ENCODE results near the gene PLPP6. TPM values are rescaled to one million over a fixed set of nuclear protein-coding genes. Genes with fewer than 3 reads are reported as not detected.
A peak's percentile ranks its signal among the peaks of the same experiment; 100 is the strongest.

PLPP6 gene
- total and polyA plus RNA-seq, 4 donors = 9.4 to 15.1 (median 13.0) TPM

DNA sequence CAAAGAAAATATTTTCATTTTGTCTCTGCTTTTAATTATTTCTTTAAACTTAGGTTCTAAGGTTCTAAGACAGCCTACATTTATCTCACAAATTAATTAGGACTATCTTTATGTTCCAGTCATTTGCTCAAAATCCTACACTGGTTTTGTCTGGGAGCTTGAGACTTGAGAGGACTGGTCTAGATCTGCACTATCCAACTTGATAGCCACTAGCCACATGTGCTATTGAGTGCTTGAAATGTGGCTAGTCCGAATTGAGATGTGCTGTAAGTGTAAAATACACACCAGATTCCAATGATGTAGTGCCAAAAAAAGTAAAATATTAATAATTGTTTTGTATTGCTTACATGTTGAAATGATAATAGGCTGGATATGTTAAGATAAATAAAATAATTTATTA lies 24.5 kb downstream of the PLPP6 start:
- H3K36me3 ChIP-seq (ENCODE audit: control insufficient read depth, insufficient read depth, low read length) = peaks cover 7% of the 10 kb centered on the region
- no peak overlapping the region for H3K4me3 ChIP-seq (ENCODE audit: low read depth, low read length)
- DNase-seq (ENCODE audit: low read depth in 4 of 6, low spot score in 6 of 6) = no peak
- no peaks in the 10 kb centered on the region for H3K27me3 ChIP-seq (ENCODE audit: control insufficient read depth, insufficient read depth, low read length)
- H3K27ac ChIP-seq (ENCODE audit: low read depth, low read length) = no peak overlapping the region
- H3K4me1 ChIP-seq (ENCODE audit: control insufficient read depth, insufficient read depth, low read length) = no peaks in the 10 kb centered on the region
- no CpG with 5 or more reads among the region's 1 CpG for WGBS (ENCODE audit: insufficient coverage)
- H3K9me3 ChIP-seq (ENCODE audit: control insufficient read depth, insufficient read depth, low read length) = no peaks in the 10 kb centered on the region

DNA sequence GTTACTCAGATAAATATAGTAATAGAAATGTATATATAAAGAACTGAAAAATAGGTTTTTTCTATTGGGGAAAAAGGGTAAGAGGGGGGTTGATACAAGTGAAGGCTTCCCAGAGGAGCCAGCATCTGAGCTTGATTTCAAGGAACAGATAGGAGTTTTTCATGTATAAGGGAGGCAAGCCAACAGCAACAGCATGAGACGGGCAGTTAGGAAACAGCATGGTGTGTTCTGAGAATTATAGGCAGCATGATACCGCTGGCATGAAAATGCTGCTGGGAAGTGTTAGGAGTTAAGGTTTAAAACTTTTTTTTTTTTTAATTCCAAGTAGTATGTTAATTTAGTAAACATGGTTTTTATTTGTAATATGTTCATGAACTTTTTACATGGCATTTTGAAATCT lies 26.9 kb downstream of the PLPP6 start:
- H3K4me3 ChIP-seq (ENCODE audit: low read depth, low read length) = no peak overlapping the region
- DNase-seq (ENCODE audit: low read depth in 4 of 6, low spot score in 6 of 6) = peak in 1 of 6 donors; percentile 64
- H3K27me3 ChIP-seq (ENCODE audit: control insufficient read depth, insufficient read depth, low read length) = no peaks in the 10 kb centered on the region
- no peaks in the 10 kb centered on the region for H3K9me3 ChIP-seq (ENCODE audit: control insufficient read depth, insufficient read depth, low read length)
- no peaks in the 10 kb centered on the region for H3K4me1 ChIP-seq (ENCODE audit: control insufficient read depth, insufficient read depth, low read length)
- H3K27ac ChIP-seq (ENCODE audit: low read depth, low read length) = no peak overlapping the region
- WGBS (ENCODE audit: insufficient coverage) = 83% methylated on average over 1 of the region's 2 CpGs
- peaks cover 11% of the 10 kb centered on the region for H3K36me3 ChIP-seq (ENCODE audit: control insufficient read depth, insufficient read depth, low read length)

DNA sequence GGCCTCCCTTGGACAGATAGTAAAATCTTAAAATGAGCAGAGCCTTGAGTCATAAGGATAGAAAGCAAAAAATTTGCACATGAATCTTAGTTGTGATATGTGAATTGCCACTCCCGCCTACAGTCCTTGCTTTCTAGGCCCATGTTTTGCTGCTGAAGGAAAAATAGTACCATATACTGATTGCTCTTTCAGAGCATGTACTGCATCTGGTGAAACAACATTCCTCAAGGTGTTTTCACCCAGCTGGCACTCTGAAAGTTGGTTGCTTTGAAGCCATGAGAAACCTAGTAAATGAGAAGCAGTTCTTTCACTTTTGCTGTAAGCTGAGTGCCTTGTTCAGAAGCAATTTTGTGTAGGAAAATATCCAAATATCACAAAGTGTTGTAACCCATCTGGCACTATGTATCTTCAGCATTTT lies 27.6 kb downstream of the PLPP6 start:
- Histone ChIP-seq H3K36me3 (ENCODE audit: control insufficient read depth, insufficient read depth, low read length) (peaks cover 13% of the 10 kb centered on the region), H3K27ac (ENCODE audit: low read depth, low read length) (no peak overlapping the region), H3K9me3 (ENCODE audit: control insufficient read depth, insufficient read depth, low read length) (no peaks in the 10 kb centered on the region), H3K27me3 (ENCODE audit: control insufficient read depth, insufficient read depth, low read length) (no peaks in the 10 kb centered on the region), H3K4me3 (ENCODE audit: low read depth, low read length) (no peak overlapping the region), H3K4me1 (ENCODE audit: control insufficient read depth, insufficient read depth, low read length) (no peaks in the 10 kb centered on the region)
- peak in 1 of 6 donors; percentile 18 for DNase-seq (ENCODE audit: low read depth in 4 of 6, low spot score in 6 of 6)
- no CpG with 5 or more reads among the region's 1 CpG for WGBS (ENCODE audit: insufficient coverage)

DNA sequence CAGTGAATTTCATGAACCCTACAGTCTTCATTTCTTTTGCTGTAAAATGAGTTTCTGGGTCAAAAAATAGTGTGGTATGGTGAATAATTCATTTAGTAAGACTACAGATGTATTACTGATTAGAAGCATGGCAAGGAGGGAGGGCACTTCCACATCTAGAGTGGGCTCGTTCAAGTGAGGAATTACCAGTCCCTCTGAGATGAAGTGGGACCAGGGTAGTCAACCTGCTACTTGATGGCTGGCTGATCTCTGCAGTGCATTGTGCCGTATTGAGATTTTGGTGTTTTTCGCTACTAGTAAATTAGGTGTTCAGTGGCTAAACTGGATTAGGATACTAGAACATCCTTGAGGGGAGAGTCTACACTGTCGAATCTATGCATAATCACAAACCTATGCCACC lies 28.1 kb downstream of the PLPP6 start:
- no peaks in the 10 kb centered on the region for H3K9me3 ChIP-seq (ENCODE audit: control insufficient read depth, insufficient read depth, low read length)
- H3K27ac ChIP-seq (ENCODE audit: low read depth, low read length) = no peak overlapping the region
- no peaks in the 10 kb centered on the region for H3K4me1 ChIP-seq (ENCODE audit: control insufficient read depth, insufficient read depth, low read length)
- H3K27me3 ChIP-seq (ENCODE audit: control insufficient read depth, insufficient read depth, low read length) = no peaks in the 10 kb centered on the region
- no peak overlapping the region for H3K4me3 ChIP-seq (ENCODE audit: low read depth, low read length)
- no peak for DNase-seq (ENCODE audit: low read depth in 4 of 6, low spot score in 6 of 6)
- WGBS (ENCODE audit: insufficient coverage) = 94% methylated on average over 2 of the region's 4 CpGs
- peaks cover 11% of the 10 kb centered on the region for H3K36me3 ChIP-seq (ENCODE audit: control insufficient read depth, insufficient read depth, low read length)

GRCh38 chr9:4691795-4692194 lies 29.7 kb downstream of the PLPP6 start:
- Histone ChIP-seq H3K36me3 (ENCODE audit: control insufficient read depth, insufficient read depth, low read length) (peaks cover 10% of the 10 kb centered on the region), H3K27me3 (ENCODE audit: control insufficient read depth, insufficient read depth, low read length) (no peaks in the 10 kb centered on the region), H3K4me3 (ENCODE audit: low read depth, low read length) (no peak overlapping the region), H3K4me1 (ENCODE audit: control insufficient read depth, insufficient read depth, low read length) (no peaks in the 10 kb centered on the region), H3K9me3 (ENCODE audit: control insufficient read depth, insufficient read depth, low read length) (no peaks in the 10 kb centered on the region), H3K27ac (ENCODE audit: low read depth, low read length) (no peak overlapping the region)
- DNase-seq (ENCODE audit: low read depth in 4 of 6, low spot score in 6 of 6) = no peak
- no CpG with 5 or more reads among the region's 3 CpGs for WGBS (ENCODE audit: insufficient coverage)

GRCh38 chr9:4700091-4700490 lies 38.0 kb downstream of the PLPP6 start:
- Histone ChIP-seq H3K27ac (ENCODE audit: low read depth, low read length) (no peak overlapping the region), H3K36me3 (ENCODE audit: control insufficient read depth, insufficient read depth, low read length) (peaks cover 10% of the 10 kb centered on the region), H3K4me1 (ENCODE audit: control insufficient read depth, insufficient read depth, low read length) (no peaks in the 10 kb centered on the region), H3K9me3 (ENCODE audit: control insufficient read depth, insufficient read depth, low read length) (no peaks in the 10 kb centered on the region), H3K4me3 (ENCODE audit: low read depth, low read length) (no peak overlapping the region), H3K27me3 (ENCODE audit: control insufficient read depth, insufficient read depth, low read length) (no peaks in the 10 kb centered on the region)
- 100% methylated on average over 2 of the region's 3 CpGs for WGBS (ENCODE audit: insufficient coverage)
- DNase-seq (ENCODE audit: low read depth in 4 of 6, low spot score in 6 of 6) = no peak

GRCh38 chr9:4700932-4701331 lies 38.8 kb downstream of the PLPP6 start:
- no peaks in the 10 kb centered on the region for H3K27me3 ChIP-seq (ENCODE audit: control insufficient read depth, insufficient read depth, low read length)
- no peak overlapping the region for H3K27ac ChIP-seq (ENCODE audit: low read depth, low read length)
- no peaks in the 10 kb centered on the region for H3K9me3 ChIP-seq (ENCODE audit: control insufficient read depth, insufficient read depth, low read length)
- no peaks in the 10 kb centered on the region for H3K4me1 ChIP-seq (ENCODE audit: control insufficient read depth, insufficient read depth, low read length)
- peaks cover 6% of the 10 kb centered on the region for H3K36me3 ChIP-seq (ENCODE audit: control insufficient read depth, insufficient read depth, low read length)
- DNase-seq (ENCODE audit: low read depth in 4 of 6, low spot score in 6 of 6) = no peak
- H3K4me3 ChIP-seq (ENCODE audit: low read depth, low read length) = no peak overlapping the region
- WGBS (ENCODE audit: insufficient coverage) = no CpG with 5 or more reads among the region's 2 CpGs

DNA sequence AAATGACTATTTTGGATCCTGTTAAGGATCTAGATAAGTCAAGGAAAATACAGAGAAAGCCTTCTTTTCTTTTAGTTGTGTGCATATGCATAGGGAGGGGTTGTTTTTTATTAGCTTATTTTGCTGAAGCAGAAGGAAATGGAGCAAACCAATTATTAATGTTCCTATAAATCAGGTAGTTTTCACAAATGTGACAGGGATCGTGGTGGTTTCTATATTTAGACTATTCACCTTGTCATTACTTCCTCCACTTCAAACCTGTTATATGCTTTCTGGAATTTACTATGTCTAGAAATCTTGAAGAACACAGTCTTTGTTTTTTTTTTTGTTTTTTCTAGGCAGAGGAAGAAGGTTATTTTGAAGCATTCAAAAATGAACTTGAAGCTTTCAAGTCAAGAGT lies 39.4 kb downstream of the PLPP6 start:
- no CpG with 5 or more reads among the region's 1 CpG for WGBS (ENCODE audit: insufficient coverage)
- DNase-seq (ENCODE audit: low read depth in 4 of 6, low spot score in 6 of 6) = no peak

DNA sequence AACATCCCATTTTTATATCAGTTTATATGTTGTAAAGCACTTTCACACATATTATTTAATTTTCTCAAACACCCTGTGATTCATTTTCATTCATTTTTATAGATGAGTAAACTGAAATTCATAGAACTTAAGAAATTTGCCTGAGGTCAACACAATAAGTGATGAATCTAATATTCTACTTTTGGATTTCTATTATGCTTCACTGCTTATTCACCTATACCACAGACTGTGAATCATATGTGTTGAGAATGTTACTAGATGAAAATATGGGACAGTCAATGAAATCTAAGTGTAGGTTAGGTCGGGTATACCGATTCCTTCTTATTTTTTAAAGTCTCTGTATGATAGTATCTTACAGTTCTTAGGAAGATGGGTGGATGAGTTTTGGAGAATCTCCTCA lies 42.0 kb downstream of the PLPP6 start:
- DNase-seq (ENCODE audit: low read depth in 4 of 6, low spot score in 6 of 6) = no peak
- no peak overlapping the region for H3K27ac ChIP-seq (ENCODE audit: low read depth, low read length)
- no peaks in the 10 kb centered on the region for H3K4me1 ChIP-seq (ENCODE audit: control insufficient read depth, insufficient read depth, low read length)
- H3K27me3 ChIP-seq (ENCODE audit: control insufficient read depth, insufficient read depth, low read length) = no peaks in the 10 kb centered on the region
- no peak overlapping the region for H3K4me3 ChIP-seq (ENCODE audit: low read depth, low read length)
- no peaks in the 10 kb centered on the region for H3K9me3 ChIP-seq (ENCODE audit: control insufficient read depth, insufficient read depth, low read length)
- no CpG with 5 or more reads among the region's 2 CpGs for WGBS (ENCODE audit: insufficient coverage)
- H3K36me3 ChIP-seq (ENCODE audit: control insufficient read depth, insufficient read depth, low read length) = peaks cover 9% of the 10 kb centered on the region

More for the DNA sequence above, 39.4 kb downstream of the PLPP6 start:
- Histone ChIP-seq H3K36me3 (ENCODE audit: control insufficient read depth, insufficient read depth, low read length) (peaks cover 6% of the 10 kb centered on the region), H3K4me3 (ENCODE audit: low read depth, low read length) (no peak overlapping the region), H3K27ac (ENCODE audit: low read depth, low read length) (no peak overlapping the region), H3K9me3 (ENCODE audit: control insufficient read depth, insufficient read depth, low read length) (no peaks in the 10 kb centered on the region), H3K27me3 (ENCODE audit: control insufficient read depth, insufficient read depth, low read length) (no peaks in the 10 kb centered on the region), H3K4me1 (ENCODE audit: control insufficient read depth, insufficient read depth, low read length) (no peaks in the 10 kb centered on the region)

DNA sequence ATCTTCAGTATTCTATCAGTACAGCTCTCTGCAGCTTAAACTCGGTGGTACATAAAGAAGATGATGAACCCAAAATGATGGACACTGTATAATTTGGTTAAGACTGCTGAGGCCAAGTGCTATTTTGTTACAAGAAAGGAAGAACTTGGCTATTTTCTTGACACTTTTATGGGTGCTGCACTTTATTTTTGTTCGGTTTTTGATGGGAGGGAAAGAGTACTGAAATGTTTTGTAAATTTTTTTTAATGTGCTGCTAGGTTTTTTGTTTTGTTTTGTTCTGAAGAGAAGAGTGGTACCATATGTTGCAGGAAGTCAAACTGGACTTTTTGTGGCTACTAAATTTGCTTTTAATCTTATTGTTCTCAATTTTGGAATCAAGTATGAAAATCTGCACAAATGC lies 43.9 kb downstream of the PLPP6 start:
- no peak for DNase-seq (ENCODE audit: low read depth in 4 of 6, low spot score in 6 of 6)
- H3K4me3 ChIP-seq (ENCODE audit: low read depth, low read length) = no peak overlapping the region
- H3K36me3 ChIP-seq (ENCODE audit: control insufficient read depth, insufficient read depth, low read length) = peaks cover 5% of the 10 kb centered on the region
- no peaks in the 10 kb centered on the region for H3K4me1 ChIP-seq (ENCODE audit: control insufficient read depth, insufficient read depth, low read length)
- 67% methylated on average over 2 of the region's 2 CpGs for WGBS (ENCODE audit: insufficient coverage)
- no peak overlapping the region for H3K27ac ChIP-seq (ENCODE audit: low read depth, low read length)
- H3K27me3 ChIP-seq (ENCODE audit: control insufficient read depth, insufficient read depth, low read length) = no peaks in the 10 kb centered on the region
- H3K9me3 ChIP-seq (ENCODE audit: control insufficient read depth, insufficient read depth, low read length) = no peaks in the 10 kb centered on the region

Data from spinal cord (tissue), 10 donors.